Measurements from ENCODE around the gene OBSL1.

OBSL1 gene

GRCh38 chr2:219509780-219510511 is 61.4 kb downstream of the OBSL1 start:
- ATAC-seq (peak; percentile 75), DNase-seq (peak; percentile 50 to 53)
- H3K27ac Mint-ChIP-seq = no peak overlapping the region
- H3K4me1 Mint-ChIP-seq = peaks cover 45% of the 10 kb centered on the region
- H3K27me3 Mint-ChIP-seq = peaks cover 70% of the 10 kb centered on the region
- H3K4me3 Mint-ChIP-seq = peak overlapping the region; percentile 3 to 4
- H3K9me3 Mint-ChIP-seq = no peaks in the 10 kb centered on the region

GRCh38 chr2:219508971-219509779 is 62.2 kb downstream of the OBSL1 start:
- H3K27me3 Mint-ChIP-seq = peaks cover 62% of the 10 kb centered on the region
- peak; percentile 32 for ATAC-seq
- H3K9me3 Mint-ChIP-seq = no peaks in the 10 kb centered on the region
- no peak for DNase-seq
- H3K4me3 Mint-ChIP-seq = peak overlapping the region in 1 of 2 donors; percentile 3
- no peak overlapping the region for H3K27ac Mint-ChIP-seq
- peaks cover 40% of the 10 kb centered on the region for H3K4me1 Mint-ChIP-seq

DNA sequence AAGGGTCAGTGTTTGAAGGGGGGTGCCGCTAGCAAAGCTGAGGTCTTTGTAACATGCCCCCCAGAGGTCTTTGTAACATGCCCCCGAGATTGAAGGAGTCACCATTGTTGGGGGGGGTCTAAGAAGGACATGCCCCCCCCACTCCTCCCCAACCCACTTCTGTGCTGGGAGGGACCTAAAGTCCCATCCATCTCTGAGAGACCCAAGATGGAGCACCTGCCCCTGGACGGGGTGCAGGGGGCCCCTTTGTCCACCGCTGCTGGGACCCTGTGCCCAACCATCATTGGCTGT is 63.0 kb downstream of the OBSL1 start:
- ATAC-seq = no peak
- H3K27me3 Mint-ChIP-seq = peaks cover 54% of the 10 kb centered on the region
- peaks cover 32% of the 10 kb centered on the region for H3K4me1 Mint-ChIP-seq
- no peak overlapping the region for H3K27ac Mint-ChIP-seq
- no peaks in the 10 kb centered on the region for H3K9me3 Mint-ChIP-seq
- H3K4me3 Mint-ChIP-seq = no peak overlapping the region
- no peak for DNase-seq

- peaks cover 49% of the 10 kb centered on the region for H3K27me3 Mint-ChIP-seq
Measured at GRCh38 chr2:219507581-219508443, 63.5 kb downstream of the OBSL1 start.

GRCh38 chr2:219506802-219507526 is 64.4 kb downstream of the OBSL1 start:
- Mint-ChIP-seq H3K4me1 (peaks cover 23% of the 10 kb centered on the region), H3K4me3 (no peak overlapping the region), H3K27me3 (peaks cover 40% of the 10 kb centered on the region), H3K27ac (no peak overlapping the region), H3K9me3 (no peaks in the 10 kb centered on the region)
- DNase-seq (no peak), ATAC-seq (no peak)

More at GRCh38 chr2:219507581-219508443, 63.5 kb downstream of the OBSL1 start:
- Mint-ChIP-seq H3K4me3 (no peak overlapping the region), H3K27ac (no peak overlapping the region), H3K4me1 (peaks cover 27% of the 10 kb centered on the region), H3K9me3 (no peaks in the 10 kb centered on the region)
- DNase-seq (no peak), ATAC-seq (no peak)

DNA sequence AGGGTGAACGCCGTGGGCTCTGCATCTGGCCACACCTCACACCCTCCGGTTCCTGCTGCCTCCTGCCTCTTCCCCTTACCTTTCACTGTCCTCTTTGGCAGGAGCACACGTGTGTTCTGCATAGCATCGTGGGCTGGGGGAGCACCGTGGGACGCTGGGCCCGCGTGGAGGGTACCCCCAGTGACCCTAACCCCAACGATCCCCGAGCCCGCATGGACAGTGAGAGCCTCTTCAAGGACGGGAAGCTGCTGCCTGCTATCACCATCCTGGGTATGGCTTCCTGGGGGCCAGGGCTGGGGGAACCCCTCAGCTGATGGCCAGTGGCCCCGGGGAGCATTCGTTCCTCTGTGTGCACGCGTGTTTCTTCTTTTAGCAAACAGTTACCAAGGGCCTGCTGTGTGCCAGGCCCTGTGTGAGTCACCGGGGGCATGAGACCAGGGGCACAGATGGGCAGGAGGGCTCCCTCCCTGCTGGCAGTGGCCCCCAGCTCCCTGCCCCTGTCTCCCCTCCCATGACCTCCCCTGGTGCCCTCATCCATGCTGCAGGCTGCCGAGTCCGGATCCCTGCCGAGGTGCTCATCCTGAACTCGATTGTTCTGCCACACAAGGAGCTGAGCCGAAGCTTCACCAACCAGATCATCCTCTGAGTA is 65.1 kb downstream of the OBSL1 start:
- peak overlapping the region in 1 of 2 donors; percentile 72 for H3K27ac Mint-ChIP-seq
- DNase-seq = no peak
- H3K9me3 Mint-ChIP-seq = no peaks in the 10 kb centered on the region
- peaks cover 28% of the 10 kb centered on the region for H3K4me1 Mint-ChIP-seq
- ATAC-seq = no peak
- H3K27me3 Mint-ChIP-seq = peaks cover 33% of the 10 kb centered on the region
- H3K4me3 Mint-ChIP-seq = no peak overlapping the region

DNA sequence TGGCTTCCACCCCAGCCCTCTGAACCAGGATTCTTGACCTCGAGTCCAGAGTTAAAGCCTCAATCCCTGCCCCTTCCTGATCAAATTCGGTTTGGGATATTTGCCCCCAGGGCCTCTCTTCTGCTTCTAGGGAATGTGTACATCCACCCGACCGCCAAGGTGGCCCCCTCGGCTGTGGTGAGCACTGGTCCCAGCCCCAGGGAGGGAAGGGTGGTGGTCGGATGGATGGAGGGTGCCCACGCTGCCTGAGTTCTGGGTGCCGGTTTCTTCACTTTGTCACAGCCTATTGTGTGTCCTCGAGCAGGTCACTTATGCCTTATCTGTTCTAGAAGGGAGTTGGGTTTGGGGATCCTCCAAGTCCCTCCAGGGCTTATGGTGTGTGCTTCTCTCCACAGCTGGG is 65.8 kb downstream of the OBSL1 start:
- no peak overlapping the region for H3K4me3 Mint-ChIP-seq
- peaks cover 26% of the 10 kb centered on the region for H3K27me3 Mint-ChIP-seq
- no peaks in the 10 kb centered on the region for H3K9me3 Mint-ChIP-seq
- H3K4me1 Mint-ChIP-seq = peaks cover 24% of the 10 kb centered on the region
- H3K27ac Mint-ChIP-seq = peak overlapping the region in 1 of 2 donors; percentile 51
- no peak for DNase-seq
- ATAC-seq = no peak

DNA sequence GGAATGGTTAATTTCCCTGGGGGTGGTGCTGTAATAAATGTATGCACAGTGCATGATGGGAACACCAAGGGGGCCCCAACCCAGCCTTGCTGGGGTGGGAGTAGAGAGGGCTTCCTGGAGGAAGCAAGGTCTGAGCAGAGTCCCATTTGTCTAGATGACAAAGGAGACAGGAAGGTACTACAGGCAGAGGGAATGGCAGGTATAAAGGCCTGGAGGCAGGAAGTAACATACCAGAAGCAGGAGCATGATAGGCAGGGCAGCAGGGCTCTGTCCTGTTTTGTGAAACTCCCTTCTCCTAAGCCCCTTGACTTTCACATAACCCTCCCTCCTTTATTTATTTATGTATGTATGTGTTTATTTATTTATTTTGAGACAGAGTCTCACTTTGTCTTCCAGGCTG is 68.7 kb downstream of the OBSL1 start:
- DNase-seq = no peak
- no peak overlapping the region for H3K4me3 Mint-ChIP-seq
- H3K9me3 Mint-ChIP-seq = no peaks in the 10 kb centered on the region
- H3K4me1 Mint-ChIP-seq = peaks cover 39% of the 10 kb centered on the region
- ATAC-seq = no peak
- peaks cover 13% of the 10 kb centered on the region for H3K27me3 Mint-ChIP-seq
- H3K27ac Mint-ChIP-seq = no peak overlapping the region

GRCh38 chr2:219501849-219502248 is 69.5 kb downstream of the OBSL1 start:
- Mint-ChIP-seq H3K4me3 (no peak overlapping the region), H3K27me3 (peaks cover 17% of the 10 kb centered on the region), H3K9me3 (no peaks in the 10 kb centered on the region), H3K27ac (no peak overlapping the region), H3K4me1 (peaks cover 47% of the 10 kb centered on the region)
- no peak for DNase-seq
- no peak for ATAC-seq
